HEK293 (cell line): ENCODE data around the gene ADGRB3.

Experiments used
- CTCF ChIA-PET: fragments of 350-600 bp; formaldehyde crosslinking; extraction: SDS; loops from one replicate; lab custom pipeline; 2021; ENCODE audit warnings: antibody characterized with exemption; lab: Yijun Ruan, JAX
- POLR2A ChIA-PET: fragments of 300-600 bp; formaldehyde crosslinking; extraction: SDS; loops from one replicate; lab custom pipeline; 2020; ENCODE audit warnings: antibody characterized with exemption, inconsistent platforms; lab: Yijun Ruan, JAX
- H3K27ac ChIP-seq: fragments of 200-500 bp; sonication (Bioruptor generic); 2 replicates; pipeline ENCODE4 v1.5.1; 2014; ENCODE audit warnings: low read depth, low read length, control low read depth, inconsistent platforms; ENCODE audit errors: extremely low read depth
- H3K36me3 ChIP-seq, 2 experiments: fragments of 200-500 bp in 1 of 2; sonication (Bioruptor generic) in 1 of 2; 1 replicate in 1 of 2; 2 replicates in 1 of 2; pipeline ENCODE4 v1.5.1; 2014 to 2017; ENCODE audit warnings: inconsistent platforms in 2 of 2, low read length in 2 of 2; ENCODE audit not compliant: control insufficient read depth in 2 of 2, insufficient read depth in 1 of 2
- H3K4me1 ChIP-seq: fragments of 200-500 bp; sonication (Bioruptor generic); 2 replicates; pipeline ENCODE4 v1.5.1; 2014; ENCODE audit warnings: mild to moderate bottlenecking, low read length, inconsistent platforms; ENCODE audit not compliant: control insufficient read depth, insufficient read depth
- H3K4me3 ChIP-seq: 2 replicates; pipeline ENCODE4 v1.5.1; 2011; ENCODE audit warnings: low read depth, mild to moderate bottlenecking, control low read depth, low read length, moderate library complexity
- H3K9me3 ChIP-seq: fragments of 200-500 bp; sonication (Bioruptor generic); 2 replicates; pipeline ENCODE4 v1.5.1; 2014; ENCODE audit warnings: low read depth, low read length, inconsistent platforms; ENCODE audit not compliant: control insufficient read depth, insufficient read depth
- PATZ1 ChIP-seq: fragments of 450-650 bp; formaldehyde crosslinking; IDR thresholded peaks from 2 replicates; pipeline ENCODE4 v1.5.1; 2016; ENCODE audit warnings: missing biosample characterization, missing genetic modification characterization
- WT1 ChIP-seq: fragments of 450-650 bp; formaldehyde crosslinking; IDR thresholded peaks from 2 replicates; pipeline ENCODE4 v1.5.1; 2016; ENCODE audit warnings: missing biosample characterization, missing genetic modification characterization
- ZBTB26 ChIP-seq: fragments of 450-650 bp; formaldehyde crosslinking; optimal IDR thresholded peaks from 2 replicates; pipeline ENCODE3; 2016; ENCODE audit warnings: missing biosample characterization, mild to moderate bottlenecking, missing genetic modification characterization
- ZBTB7A ChIP-seq: fragments of 450-650 bp; formaldehyde crosslinking; IDR thresholded peaks from 2 replicates; pipeline ENCODE4 v1.5.1; 2016; ENCODE audit warnings: low read depth, missing biosample characterization, missing genetic modification characterization
- ZBTB8A ChIP-seq: fragments of 450-650 bp; formaldehyde crosslinking; IDR thresholded peaks from 2 replicates; pipeline ENCODE4 v1.5.1; 2016; ENCODE audit warnings: missing biosample characterization, missing genetic modification characterization
- ZEB2 ChIP-seq: fragments of 450-650 bp; formaldehyde crosslinking; IDR thresholded peaks from 2 replicates; pipeline ENCODE4 v1.5.1; 2016; ENCODE audit warnings: missing biosample characterization, missing genetic modification characterization
- ZNF132 ChIP-seq: fragments of 450-650 bp; formaldehyde crosslinking; IDR thresholded peaks from 2 replicates; pipeline ENCODE4 v1.5.1; 2017; ENCODE audit warnings: missing biosample characterization, missing genetic modification characterization, borderline replicate concordance
- ZNF175 ChIP-seq: fragments of 450-650 bp; formaldehyde crosslinking; IDR thresholded peaks from 2 replicates; pipeline ENCODE4 v1.5.1; 2016; ENCODE audit warnings: missing biosample characterization, missing genetic modification characterization
- ZNF248 ChIP-seq: fragments of 450-650 bp; formaldehyde crosslinking; IDR thresholded peaks from 2 replicates; pipeline ENCODE4 v1.5.1; 2017; ENCODE audit warnings: missing biosample characterization, missing genetic modification characterization
- ZNF280D ChIP-seq: fragments of 450-650 bp; formaldehyde crosslinking; IDR thresholded peaks from 2 replicates; pipeline ENCODE4 v1.5.1; 2016; ENCODE audit warnings: missing biosample characterization, missing genetic modification characterization
- ZNF366 ChIP-seq: fragments of 450-650 bp; formaldehyde crosslinking; conservative IDR thresholded peaks from 2 replicates; pipeline ENCODE4 v1.5.1; 2016; ENCODE audit warnings: missing biosample characterization, missing genetic modification characterization
- ZNF37A ChIP-seq: fragments of 450-650 bp; IDR thresholded peaks from 2 replicates; pipeline ENCODE4 v1.5.1; 2018; ENCODE audit warnings: missing biosample characterization, missing genetic modification characterization
- ZNF404 ChIP-seq: fragments of 450-650 bp; formaldehyde crosslinking; IDR thresholded peaks from 2 replicates; pipeline ENCODE4 v1.5.1; 2017; ENCODE audit warnings: missing biosample characterization, missing genetic modification characterization
- ZNF426 ChIP-seq: fragments of 450-650 bp; formaldehyde crosslinking; IDR thresholded peaks from 2 replicates; pipeline ENCODE4 v1.5.1; 2017; ENCODE audit warnings: missing biosample characterization, missing genetic modification characterization, mild to moderate bottlenecking, inconsistent platforms, moderate library complexity
- ZNF510 ChIP-seq: fragments of 450-650 bp; formaldehyde crosslinking; IDR thresholded peaks from 2 replicates; pipeline ENCODE4 v1.5.1; 2018; ENCODE audit warnings: mild to moderate bottlenecking, missing genetic modification characterization, missing biosample characterization; ENCODE audit not compliant: insufficient replicate concordance
- ZNF555 ChIP-seq: fragments of 450-650 bp; formaldehyde crosslinking; conservative IDR thresholded peaks from 2 replicates; pipeline ENCODE4 v1.5.1; 2017; ENCODE audit warnings: missing biosample characterization, mild to moderate bottlenecking, missing genetic modification characterization, inconsistent platforms
- ZNF623 ChIP-seq: fragments of 450-650 bp; formaldehyde crosslinking; IDR thresholded peaks from 2 replicates; pipeline ENCODE4 v1.5.1; 2016; ENCODE audit warnings: missing biosample characterization, missing genetic modification characterization
- ZNF654 ChIP-seq: fragments of 450-650 bp; formaldehyde crosslinking; IDR thresholded peaks from 2 replicates; pipeline ENCODE4 v1.5.1; 2016; ENCODE audit warnings: low read depth, missing biosample characterization, missing genetic modification characterization
- ZNF658 ChIP-seq: fragments of 450-650 bp; formaldehyde crosslinking; IDR thresholded peaks from 2 replicates; pipeline ENCODE4; 2016; ENCODE audit warnings: missing biosample characterization, missing genetic modification characterization
- ZNF670 ChIP-seq: fragments of 450-650 bp; formaldehyde crosslinking; IDR thresholded peaks from 2 replicates; pipeline ENCODE4 v1.5.1; 2016; ENCODE audit warnings: missing biosample characterization, missing genetic modification characterization, low read depth
- ZNF707 ChIP-seq: fragments of 450-650 bp; formaldehyde crosslinking; IDR thresholded peaks from 2 replicates; pipeline ENCODE4 v1.5.1; 2016; ENCODE audit warnings: missing biosample characterization, missing genetic modification characterization
- ZSCAN5A ChIP-seq: fragments of 450-650 bp; formaldehyde crosslinking; IDR thresholded peaks from 2 replicates; pipeline ENCODE4 v1.5.1; 2016; ENCODE audit warnings: missing biosample characterization, missing genetic modification characterization

Gene ADGRB3

GRCh38 chr6:69044534-69044933 is 409.5 kb downstream of the ADGRB3 start:
- H3K4me1 ChIP-seq = no peaks in the 10 kb centered on the region
- CTCF ChIA-PET = interaction anchor here (0.6 kb wide), 1 partner anchor 127 kb away, joined by 7 read pairs; no protein-coding TSS in a partner anchor

GRCh38 chr6:69059413-69059812 is 424.3 kb downstream of the ADGRB3 start:
- CTCF ChIA-PET = no interaction called here
- POLR2A ChIA-PET = no interaction called here
- no peak for TF ChIP-seq PATZ1 (tag by site-specific recombination)
- no peak for TF ChIP-seq ZNF555 (tag by site-specific recombination)
- no peak for TF ChIP-seq ZNF426
- no peak for TF ChIP-seq ZBTB26
- no peak for TF ChIP-seq ZNF248 (tag by site-specific recombination)

More at GRCh38 chr6:69044534-69044933, 409.5 kb downstream of the ADGRB3 start:
- H3K27ac ChIP-seq = no peak overlapping the region
- H3K36me3 ChIP-seq = no peaks in the 10 kb centered on the region
- POLR2A ChIA-PET = no interaction called here
- no peaks in the 10 kb centered on the region for H3K9me3 ChIP-seq
- TF ChIP-seq PATZ1 (tag by site-specific recombination) = no peak
- TF ChIP-seq ZNF707 = no peak
- TF ChIP-seq ZEB2 (tag by site-specific recombination) = no peak
- TF ChIP-seq ZNF132 (tag by site-specific recombination) = no peak
- TF ChIP-seq ZNF623 = no peak
- TF ChIP-seq ZNF404 (tag by site-specific recombination) = no peak
- TF ChIP-seq ZNF670 = no peak
- no peak for TF ChIP-seq ZNF654 (tag by site-specific recombination)
- no peak for TF ChIP-seq ZNF658 (tag by site-specific recombination)
- TF ChIP-seq ZSCAN5A (tag by site-specific recombination) = no peak
- no peak for TF ChIP-seq WT1 (tag by site-specific recombination)
- no peak for TF ChIP-seq ZNF510 (tag by site-specific recombination)
- no peak for TF ChIP-seq ZNF37A (tag by site-specific recombination)
- no peak for TF ChIP-seq ZNF280D
- TF ChIP-seq ZBTB7A (tag by site-specific recombination) = no peak
- no peak for TF ChIP-seq ZBTB8A
- no peak for TF ChIP-seq ZNF175 (tag by site-specific recombination)
- TF ChIP-seq ZNF366 (tag by site-specific recombination) = no peak
- H3K4me3 ChIP-seq = no peak overlapping the region

More at GRCh38 chr6:69059413-69059812, 424.3 kb downstream of the ADGRB3 start:
- no peaks in the 10 kb centered on the region for H3K9me3 ChIP-seq
- H3K4me1 ChIP-seq = no peaks in the 10 kb centered on the region
- no peak overlapping the region for H3K4me3 ChIP-seq
- H3K27ac ChIP-seq = no peak overlapping the region
- H3K36me3 ChIP-seq = no peaks in the 10 kb centered on the region
